Naive B cell (primary cell): ENCODE results near the gene HOXD9. TPM values are rescaled to one million over a fixed set of nuclear protein-coding genes. Genes with fewer than 3 reads are reported as not detected.

Experiments
- ATAC-seq, 2 donors: fragments of 150-1000 bp; cut with Tn5 transposase; 2 replicates each; pipeline ENCODE4 v1.10.0; 2021; ENCODE audit warnings: low read depth in 2 of 2, mild to moderate bottlenecking in 2 of 2, moderate library complexity in 2 of 2
- DNase-seq: peaks from one replicate; pipeline ENCODE4 v3.0.0; 2022
- H3K27ac Mint-ChIP-seq, 6 donors: one replicate each; pipeline ENCODE4 v1.8.0; 2020 to 2022; ENCODE audit warnings: mild to moderate bottlenecking in 6 of 6, mixed read lengths in 6 of 6, moderate library complexity in 5 of 6, inconsistent platforms in 2 of 6
- H3K27me3 Mint-ChIP-seq, 3 donors: one replicate each; pipeline ENCODE4 v1.8.0; 2021 to 2022; ENCODE audit warnings: mixed read lengths in 3 of 3, mild to moderate bottlenecking in 1 of 3
- H3K36me3 Mint-ChIP-seq, 2 donors: one replicate each; pipeline ENCODE4 v1.8.0; 2020 to 2022; ENCODE audit warnings: mixed read lengths in 2 of 2, inconsistent platforms in 1 of 2, mild to moderate bottlenecking in 1 of 2
- H3K4me1 Mint-ChIP-seq, 3 donors: one replicate each; pipeline ENCODE4 v1.8.0; 2020 to 2022; ENCODE audit warnings: mixed read lengths in 3 of 3, inconsistent platforms in 1 of 3, mild to moderate bottlenecking in 1 of 3, moderate library complexity in 1 of 3
- H3K4me3 Mint-ChIP-seq, 8 donors: one replicate each; pipeline ENCODE4 v1.8.0; 2020 to 2022; ENCODE audit warnings: mild to moderate bottlenecking in 8 of 8, mixed read lengths in 8 of 8, moderate library complexity in 8 of 8, inconsistent platforms in 2 of 8
- H3K9me3 Mint-ChIP-seq, 7 donors: one replicate each; pipeline ENCODE4 v1.8.0; 2020 to 2022; ENCODE audit warnings: mixed read lengths in 7 of 7, mild to moderate bottlenecking in 5 of 7, inconsistent platforms in 2 of 7, moderate library complexity in 1 of 7
- polyA plus RNA-seq, 6 donors: library from polyadenylated mRNA; unstranded; fragments of 300-500 nt; fragmentation: Illumina TruSeq; gene quantifications; one replicate each; pipeline ENCODE4 v1.2.3, GENCODE V29; 2021; ENCODE audit warnings: low read depth in 6 of 6

HOXD9 gene
- polyA plus RNA-seq, 6 donors from 2014 or later: not detected

- peaks cover 7 to 13% of the 10 kb centered on the region in 2 donors for H3K36me3 Mint-ChIP-seq
- H3K9me3 Mint-ChIP-seq: peaks cover 4 to 30% (median 9%) of the 10 kb centered on the region in 7 donors
- H3K27me3 Mint-ChIP-seq: peaks cover 65 to 96% (median 85%) of the 10 kb centered on the region in 3 donors
- peak overlapping the region in 3 of 8 donors; percentile 20 to 78 (median 69) for H3K4me3 Mint-ChIP-seq
- peaks cover 4 to 15% (median 10%) of the 10 kb centered on the region in 3 donors for H3K4me1 Mint-ChIP-seq
- DNase-seq (no peak), ATAC-seq (no peak)
- H3K27ac Mint-ChIP-seq: peak overlapping the region in 4 of 6 donors; percentile 27 to 92 (median 62)
These were observed 42.3 kb downstream of the HOXD9 start for GRCh38 chr2:176164611-176165369.

GRCh38 chr2:176165370-176166050 lies 43.0 kb downstream of the HOXD9 start:
- peaks cover 4 to 30% (median 9%) of the 10 kb centered on the region in 7 donors for H3K9me3 Mint-ChIP-seq
- no peak for DNase-seq
- peaks cover 7 to 13% of the 10 kb centered on the region in 2 donors for H3K36me3 Mint-ChIP-seq
- peak overlapping the region in 1 of 6 donors; percentile 62 for H3K27ac Mint-ChIP-seq
- peak overlapping the region in 3 of 8 donors; percentile 20 to 69 (median 47) for H3K4me3 Mint-ChIP-seq
- H3K27me3 Mint-ChIP-seq: peaks cover 72 to 99% (median 88%) of the 10 kb centered on the region in 3 donors
- peaks cover 4 to 15% (median 10%) of the 10 kb centered on the region in 3 donors for H3K4me1 Mint-ChIP-seq
- ATAC-seq: no peak

GRCh38 chr2:176166272-176166671 lies 43.8 kb downstream of the HOXD9 start:
- Mint-ChIP-seq H3K36me3 (peaks cover 7 to 13% of the 10 kb centered on the region in 2 donors), H3K27me3 (peaks cover 69 to 99% (median 88%) of the 10 kb centered on the region in 3 donors), H3K9me3 (peaks cover 4 to 26% (median 9%) of the 10 kb centered on the region in 7 donors), H3K4me1 (peaks cover 4 to 10% (median 9%) of the 10 kb centered on the region in 3 donors), H3K27ac (no peak overlapping the region), H3K4me3 (peak overlapping the region in 1 of 8 donors; percentile 47)
- DNase-seq (no peak), ATAC-seq (no peak)

GRCh38 chr2:176167398-176167797 lies 44.9 kb downstream of the HOXD9 start:
- Mint-ChIP-seq H3K36me3 (peaks cover 7 to 13% of the 10 kb centered on the region in 2 donors), H3K4me1 (peaks cover 8 to 10% (median 9%) of the 10 kb centered on the region in 3 donors), H3K9me3 (peaks cover 4 to 25% (median 9%) of the 10 kb centered on the region in 7 donors), H3K27ac (peak overlapping the region in 1 of 6 donors; percentile 5), H3K27me3 (peaks cover 59 to 96% (median 86%) of the 10 kb centered on the region in 3 donors), H3K4me3 (peak overlapping the region in 1 of 8 donors; percentile 39)
- ATAC-seq: no peak
- DNase-seq: no peak

GRCh38 chr2:176169181-176169580 lies 46.7 kb downstream of the HOXD9 start:
- ATAC-seq (no peak), DNase-seq (no peak)
- Mint-ChIP-seq H3K9me3 (peaks cover 2 to 14% (median 5%) of the 10 kb centered on the region in 7 donors), H3K4me3 (peak overlapping the region in 1 of 8 donors; percentile 3), H3K27ac (no peak overlapping the region), H3K4me1 (peaks cover 2 to 12% (median 6%) of the 10 kb centered on the region in 3 donors), H3K36me3 (peaks cover 4 to 7% of the 10 kb centered on the region in 2 donors), H3K27me3 (peaks cover 61 to 90% (median 79%) of the 10 kb centered on the region in 3 donors)

- no peak overlapping the region for H3K4me3 Mint-ChIP-seq
- H3K4me1 Mint-ChIP-seq: peaks cover 0 to 13% (median 4%) of the 10 kb centered on the region in 3 donors
- peaks cover 0 to 11% (median 3%) of the 10 kb centered on the region in 7 donors for H3K9me3 Mint-ChIP-seq
- DNase-seq (no peak), ATAC-seq (no peak)
- peaks cover 0 to 7% of the 10 kb centered on the region in 2 donors for H3K36me3 Mint-ChIP-seq
- peaks cover 57 to 90% (median 76%) of the 10 kb centered on the region in 3 donors for H3K27me3 Mint-ChIP-seq
- H3K27ac Mint-ChIP-seq: peak overlapping the region in 1 of 6 donors; percentile 48
These were observed 47.2 kb downstream of the HOXD9 start for GRCh38 chr2:176169711-176170110.

GRCh38 chr2:176170602-176171305 lies 48.2 kb downstream of the HOXD9 start:
- Mint-ChIP-seq H3K9me3 (peaks cover 0 to 11% (median 3%) of the 10 kb centered on the region in 7 donors), H3K4me1 (peaks cover 5 to 18% (median 7%) of the 10 kb centered on the region in 3 donors), H3K27ac (no peak overlapping the region), H3K4me3 (peak overlapping the region in 1 of 8 donors; percentile 4), H3K27me3 (peaks cover 59 to 90% (median 80%) of the 10 kb centered on the region in 3 donors), H3K36me3 (peaks cover 0 to 7% of the 10 kb centered on the region in 2 donors)
- ATAC-seq (no peak), DNase-seq (no peak)

GRCh38 chr2:176171351-176172006 lies 49.0 kb downstream of the HOXD9 start:
- ATAC-seq (no peak), DNase-seq (no peak)
- Mint-ChIP-seq H3K36me3 (peaks cover 0 to 7% of the 10 kb centered on the region in 2 donors), H3K27me3 (peaks cover 60 to 90% (median 80%) of the 10 kb centered on the region in 3 donors), H3K4me3 (no peak overlapping the region), H3K27ac (peak overlapping the region in 1 of 6 donors; percentile 87), H3K4me1 (peaks cover 5 to 18% (median 7%) of the 10 kb centered on the region in 3 donors), H3K9me3 (peaks cover 0 to 12% (median 3%) of the 10 kb centered on the region in 7 donors)

- Mint-ChIP-seq H3K4me3 (peak overlapping the region in 3 of 8 donors; percentile 19 to 68 (median 63)), H3K4me1 (peaks cover 5 to 18% (median 7%) of the 10 kb centered on the region in 3 donors), H3K27ac (peak overlapping the region in 1 of 6 donors; percentile 69), H3K36me3 (peaks cover 0 to 2% of the 10 kb centered on the region in 2 donors), H3K9me3 (peaks cover 0 to 9% (median 3%) of the 10 kb centered on the region in 7 donors), H3K27me3 (peaks cover 60 to 90% (median 80%) of the 10 kb centered on the region in 3 donors)
- DNase-seq: no peak
- no peak for ATAC-seq
These were observed 49.7 kb downstream of the HOXD9 start for GRCh38 chr2:176172007-176172894.

- peaks cover 0 to 5% (median 0%) of the 10 kb centered on the region in 7 donors for H3K9me3 Mint-ChIP-seq
- H3K27me3 Mint-ChIP-seq: peaks cover 56 to 90% (median 82%) of the 10 kb centered on the region in 3 donors
- DNase-seq (no peak), ATAC-seq (no peak)
- no peaks in the 10 kb centered on the region for H3K36me3 Mint-ChIP-seq
- peak overlapping the region in 1 of 8 donors; percentile 19 for H3K4me3 Mint-ChIP-seq
- peak overlapping the region in 1 of 6 donors; percentile 14 for H3K27ac Mint-ChIP-seq
- H3K4me1 Mint-ChIP-seq: peaks cover 7 to 18% (median 10%) of the 10 kb centered on the region in 3 donors
These were observed 50.5 kb downstream of the HOXD9 start for GRCh38 chr2:176172895-176173566.
